SK-N-MC (cell line): ENCODE measurements around the gene CD58.

Experiments
- EZH2 ChIP-seq: fragments of 200-600 bp; sonication (generic); IDR thresholded peaks from one replicate; pipeline ENCODE4 v1.6.1; 2017; ENCODE audit warnings: antibody characterized with exemption
- POLR2AphosphoS5 ChIP-seq: IDR thresholded peaks from 2 replicates; pipeline ENCODE4 v1.6.1; 2012; ENCODE audit warnings: mild to moderate bottlenecking, low read depth, low read length, borderline replicate concordance

GRCh38 chr1:116472431-116472961 is 98.3 kb downstream of the CD58 start:
- TF ChIP-seq POLR2AphosphoS5, result no peak
- no peak for TF ChIP-seq EZH2
